ENCODE data around the gene ELSPBP1.

ELSPBP1 gene

GRCh38 chr19:47991191-47991808 lies 3.1 kb upstream of the ELSPBP1 start:
- no peak for ATAC-seq
- TF ChIP-seq PATZ1 (CRISPR knock-in tag; IDR thresholded peaks at IDR 0.05; ENCODE audit: borderline replicate concordance), result no peak

- no peak for TF ChIP-seq CSRNP3 (CRISPR knock-in tag; IDR thresholded peaks at IDR 0.05)
- no peak for TF ChIP-seq ZNF565 (CRISPR knock-in tag; conservative IDR thresholded peaks at IDR 0.05; ENCODE audit: low read depth)
- no peak for TF ChIP-seq ZFP3 (CRISPR knock-in tag; IDR thresholded peaks at IDR 0.05)
- no peak for TF ChIP-seq PATZ1 (CRISPR knock-in tag; IDR thresholded peaks at IDR 0.05; ENCODE audit: borderline replicate concordance)
- TF ChIP-seq OSR1 (CRISPR knock-in tag; IDR thresholded peaks at IDR 0.05), result no peak
- no peak for ATAC-seq
Observed at GRCh38 chr19:47992070-47992469, 2.4 kb upstream of the ELSPBP1 start, which contains the start of gene BSPH1. Gene BSPH1, minus strand, starts transcription at chr19:47992170. Its CDS starts 89 bp downstream, at chr19:47992081.

- ATAC-seq, result no peak
- TF ChIP-seq ZNF565 (CRISPR knock-in tag; conservative IDR thresholded peaks at IDR 0.05; ENCODE audit: low read depth), result no peak
- TF ChIP-seq ZNF70 (CRISPR knock-in tag; IDR thresholded peaks at IDR 0.05), result no peak
- TF ChIP-seq ZFP30 (CRISPR knock-in tag; IDR thresholded peaks at IDR 0.05), result no peak
- TF ChIP-seq PATZ1 (CRISPR knock-in tag; IDR thresholded peaks at IDR 0.05; ENCODE audit: borderline replicate concordance), result no peak
- TF ChIP-seq CSDC2 (CRISPR knock-in tag; IDR thresholded peaks at IDR 0.05), result no peak
- TF ChIP-seq ZNF8 (CRISPR knock-in tag; IDR thresholded peaks at IDR 0.05), result no peak
- TF ChIP-seq CREB5 (CRISPR knock-in tag; IDR thresholded peaks at IDR 0.05; ENCODE audit: low read depth), result no peak
- TF ChIP-seq PPARA (CRISPR knock-in tag; IDR thresholded peaks at IDR 0.05; ENCODE audit: borderline replicate concordance), result no peak
- TF ChIP-seq TSHZ2 (CRISPR knock-in tag; IDR thresholded peaks at IDR 0.05), result no peak
- no peak for TF ChIP-seq POU6F1 (CRISPR knock-in tag; IDR thresholded peaks at IDR 0.05; ENCODE audit: borderline replicate concordance, low read depth)
- TF ChIP-seq TCF4 (CRISPR knock-in tag; IDR thresholded peaks at IDR 0.05; ENCODE audit: borderline replicate concordance), result no peak
- no peak for TF ChIP-seq ISL1 (CRISPR knock-in tag; IDR thresholded peaks at IDR 0.05)
- TF ChIP-seq OSR1 (CRISPR knock-in tag; IDR thresholded peaks at IDR 0.05), result no peak
- no peak for TF ChIP-seq ESRRG (CRISPR knock-in tag; IDR thresholded peaks at IDR 0.05)
- no peak for TF ChIP-seq RARB (CRISPR knock-in tag; IDR thresholded peaks at IDR 0.05)
- TF ChIP-seq ZC3H10 (CRISPR knock-in tag; IDR thresholded peaks at IDR 0.05), result no peak
- TF ChIP-seq ZFP3 (CRISPR knock-in tag; IDR thresholded peaks at IDR 0.05), result no peak
- TF ChIP-seq BACH2 (CRISPR knock-in tag; IDR thresholded peaks at IDR 0.05; ENCODE audit: borderline replicate concordance), result no peak
Observed at GRCh38 chr19:47996230-47996727, 1.8 kb downstream of the ELSPBP1 start.
